IPS-15b (cell line): ENCODE data around the gene WBP11.
"Not testable (repeated sequence)": the region's sequence is repeated elsewhere in the genome, so short reads cannot be mapped to it uniquely, and the experiment has no call there.

Source experiments
- H3K27me3 ChIP-seq: one replicate; pipeline ENCODE4 v1.6.1; 2013; ENCODE audit warnings: low read length; ENCODE audit not compliant: control insufficient read depth, insufficient read depth
- H3K36me3 ChIP-seq: one replicate; pipeline ENCODE4 v1.6.1; 2013; ENCODE audit warnings: low read length; ENCODE audit not compliant: control insufficient read depth, insufficient read depth
- H3K4me1 ChIP-seq: one replicate; pipeline ENCODE4 v1.6.1; 2013; ENCODE audit warnings: mild to moderate bottlenecking, low read length; ENCODE audit not compliant: control insufficient read depth, insufficient read depth
- H3K4me3 ChIP-seq: one replicate; pipeline ENCODE4 v1.5.1; 2013; ENCODE audit warnings: low read depth, low read length
- H3K9ac ChIP-seq: one replicate; pipeline ENCODE4 v1.6.1; 2013; ENCODE audit warnings: low read depth, mild to moderate bottlenecking, low read length
- H3K9me3 ChIP-seq: one replicate; pipeline ENCODE4 v1.6.1; 2013; ENCODE audit warnings: mild to moderate bottlenecking, low read length; ENCODE audit not compliant: control insufficient read depth, insufficient read depth

The WBP11 gene

DNA sequence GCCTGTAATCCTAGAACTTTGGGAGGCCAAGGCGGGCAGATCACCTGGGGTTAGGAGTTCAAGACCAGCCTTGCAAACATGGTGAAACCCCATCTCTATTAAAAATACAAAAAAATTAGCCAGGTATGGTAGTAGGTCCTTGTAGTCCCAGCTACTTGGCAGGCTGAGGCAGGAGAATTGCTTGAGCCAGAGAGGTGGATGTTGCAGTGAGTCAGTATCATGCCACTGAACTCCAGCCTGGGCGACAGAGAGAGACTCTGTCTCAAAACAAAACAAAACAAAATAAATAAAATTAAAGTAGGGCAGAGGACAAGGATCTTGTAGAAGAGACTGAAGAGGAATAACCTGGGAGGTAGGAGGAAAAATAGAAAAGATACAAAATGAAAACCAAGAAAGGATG lies 61.3 kb downstream of the WBP11 start:
- H3K4me1 ChIP-seq: no peaks in the 10 kb centered on the region

DNA sequence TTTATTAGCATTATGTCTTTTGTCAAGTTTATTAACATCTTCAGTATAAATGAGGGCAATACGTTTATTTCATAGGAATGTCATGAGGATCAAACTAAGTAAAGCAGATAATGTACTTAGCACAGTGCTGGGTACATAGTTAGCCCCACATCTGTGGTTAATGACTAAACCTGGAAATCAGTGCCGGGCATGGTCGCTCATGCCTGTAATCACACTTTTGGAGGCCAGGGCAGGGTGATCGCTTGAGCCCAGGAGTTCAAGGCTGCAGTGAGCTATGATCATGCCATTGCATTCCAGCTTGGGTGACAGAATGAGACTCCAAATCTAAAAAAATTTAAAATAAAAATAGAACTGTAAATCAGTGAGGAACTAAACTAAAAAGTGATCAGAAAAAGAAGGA lies 62.1 kb downstream of the WBP11 start:
- H3K9me3 ChIP-seq: peaks cover 9% of the 10 kb centered on the region
- H3K4me3 ChIP-seq: no peak overlapping the region
- no peaks in the 10 kb centered on the region for H3K27me3 ChIP-seq
- no peaks in the 10 kb centered on the region for H3K4me1 ChIP-seq
- H3K36me3 ChIP-seq: no peaks in the 10 kb centered on the region
- no peak overlapping the region for H3K9ac ChIP-seq

More for the DNA sequence above, 61.3 kb downstream of the WBP11 start:
- H3K9me3 ChIP-seq: peaks cover 9% of the 10 kb centered on the region
- H3K4me3 ChIP-seq: no peak overlapping the region
- no peaks in the 10 kb centered on the region for H3K36me3 ChIP-seq
- H3K9ac ChIP-seq: no peak overlapping the region
- no peaks in the 10 kb centered on the region for H3K27me3 ChIP-seq

DNA sequence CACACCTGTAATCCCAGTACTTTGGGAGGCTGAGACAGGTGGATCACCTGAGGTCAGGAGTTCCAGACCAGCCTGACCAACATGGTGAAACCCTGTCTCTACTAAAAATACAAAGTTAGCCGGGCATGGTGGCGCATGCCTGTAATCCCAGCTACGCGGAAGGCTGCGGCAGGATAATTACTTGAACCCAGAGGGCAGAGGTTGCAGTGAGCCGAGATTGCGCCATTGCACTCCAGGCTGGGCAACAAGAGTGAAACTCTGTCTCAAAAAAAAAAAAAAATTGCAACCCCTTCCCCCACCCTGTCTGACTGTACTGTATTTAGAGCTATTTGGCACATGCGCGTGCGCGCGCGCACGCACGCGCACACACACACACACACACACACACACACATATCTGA lies 66.8 kb downstream of the WBP11 start:
- not testable (repeated sequence) for H3K9ac ChIP-seq, H3K4me1 ChIP-seq, H3K36me3 ChIP-seq, H3K27me3 ChIP-seq, H3K4me3 ChIP-seq, H3K9me3 ChIP-seq
